Transverse colon (tissue), 4 donors: Measurements from ENCODE around the gene DEDD.

Source experiments
- CTCF ChIP-seq, 5 experiments: fragments of 200-600 bp in 3 of 5; fragments of 450-650 bp in 2 of 5; sonication (generic) in 3 of 5; IDR thresholded peaks; 1 replicate in 2 of 5; 2 replicates in 3 of 5; pipeline ENCODE4 v1.5.1; 2016 to 2017; ENCODE audit warnings: antibody characterized with exemption in 5 of 5, inconsistent platforms in 3 of 5, mild to moderate bottlenecking in 2 of 5, moderate library complexity in 1 of 5
- EP300 ChIP-seq: sonication (generic); formaldehyde crosslinking; IDR thresholded peaks from one replicate; pipeline ENCODE4 v1.6.1; 2017; ENCODE audit warnings: antibody characterized with exemption, low read depth
- POLR2AphosphoS5 ChIP-seq, 3 donors: sonication (generic); formaldehyde crosslinking; IDR thresholded peaks; one replicate each; pipeline ENCODE4 v1.6.1; 2016; ENCODE audit warnings: antibody characterized with exemption in 3 of 3

GRCh38 chr1:161180639-161181038 lies 48.2 kb upstream of the DEDD start:
- TF ChIP-seq CTCF (IDR thresholded peaks at IDR 0.05) (no peak), POLR2AphosphoS5 (IDR thresholded peaks at IDR 0.05) (no peak), EP300 (no peak)
